ENCODE measurements around the gene ENGASE.

- TF ChIP-seq, protein P1, sequence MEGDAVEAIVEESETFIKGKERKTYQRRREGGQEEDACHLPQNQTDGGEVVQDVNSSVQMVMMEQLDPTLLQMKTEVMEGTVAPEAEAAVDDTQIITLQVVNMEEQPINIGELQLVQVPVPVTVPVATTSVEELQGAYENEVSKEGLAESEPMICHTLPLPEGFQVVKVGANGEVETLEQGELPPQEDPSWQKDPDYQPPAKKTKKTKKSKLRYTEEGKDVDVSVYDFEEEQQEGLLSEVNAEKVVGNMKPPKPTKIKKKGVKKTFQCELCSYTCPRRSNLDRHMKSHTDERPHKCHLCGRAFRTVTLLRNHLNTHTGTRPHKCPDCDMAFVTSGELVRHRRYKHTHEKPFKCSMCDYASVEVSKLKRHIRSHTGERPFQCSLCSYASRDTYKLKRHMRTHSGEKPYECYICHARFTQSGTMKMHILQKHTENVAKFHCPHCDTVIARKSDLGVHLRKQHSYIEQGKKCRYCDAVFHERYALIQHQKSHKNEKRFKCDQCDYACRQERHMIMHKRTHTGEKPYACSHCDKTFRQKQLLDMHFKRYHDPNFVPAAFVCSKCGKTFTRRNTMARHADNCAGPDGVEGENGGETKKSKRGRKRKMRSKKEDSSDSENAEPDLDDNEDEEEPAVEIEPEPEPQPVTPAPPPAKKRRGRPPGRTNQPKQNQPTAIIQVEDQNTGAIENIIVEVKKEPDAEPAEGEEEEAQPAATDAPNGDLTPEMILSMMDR (IDR thresholded peaks at IDR 0.05; ENCODE audit: insufficient read depth, low read length, poor library complexity, severe bottlenecking) = no peak
- no peak for TF ChIP-seq EZH2phosphoT487 (conservative IDR thresholded peaks at IDR 0.05; ENCODE audit: low read length)
These were observed 59.4 kb downstream of the ENGASE start for GRCh38 chr17:79133985-79134384.

All from SU-DHL-6 (cell line).